GM12891 (cell line): ENCODE data around the gene STAC2.

Source experiments
- PAX5 ChIP-seq: IDR thresholded peaks from 2 replicates; pipeline ENCODE4 v1.6.1; 2011; ENCODE audit warnings: low read length, moderate library complexity, mild to moderate bottlenecking; ENCODE audit not compliant: insufficient read depth, severe bottlenecking
- POLR2A ChIP-seq: IDR thresholded peaks from 2 replicates; pipeline ENCODE4 v1.6.1; 2011; ENCODE audit warnings: low read depth, low read length, control low read depth
- POLR2AphosphoS5 ChIP-seq: IDR thresholded peaks from 2 replicates; pipeline ENCODE4 v1.6.1; 2011; ENCODE audit warnings: low read depth, low read length, control low read depth
- POU2F2 ChIP-seq: IDR thresholded peaks from 2 replicates; pipeline ENCODE4 v1.6.1; 2011; ENCODE audit warnings: low read depth, mild to moderate bottlenecking, control low read depth, low read length, moderate library complexity
- SPI1 ChIP-seq: IDR thresholded peaks from 2 replicates; pipeline ENCODE4 v1.6.1; 2011; ENCODE audit warnings: low read depth, low read length, control low read depth
- TAF1 ChIP-seq: IDR thresholded peaks from 2 replicates; pipeline ENCODE4 v1.6.1; 2011; ENCODE audit warnings: low read depth, low read length, control low read depth

DNA sequence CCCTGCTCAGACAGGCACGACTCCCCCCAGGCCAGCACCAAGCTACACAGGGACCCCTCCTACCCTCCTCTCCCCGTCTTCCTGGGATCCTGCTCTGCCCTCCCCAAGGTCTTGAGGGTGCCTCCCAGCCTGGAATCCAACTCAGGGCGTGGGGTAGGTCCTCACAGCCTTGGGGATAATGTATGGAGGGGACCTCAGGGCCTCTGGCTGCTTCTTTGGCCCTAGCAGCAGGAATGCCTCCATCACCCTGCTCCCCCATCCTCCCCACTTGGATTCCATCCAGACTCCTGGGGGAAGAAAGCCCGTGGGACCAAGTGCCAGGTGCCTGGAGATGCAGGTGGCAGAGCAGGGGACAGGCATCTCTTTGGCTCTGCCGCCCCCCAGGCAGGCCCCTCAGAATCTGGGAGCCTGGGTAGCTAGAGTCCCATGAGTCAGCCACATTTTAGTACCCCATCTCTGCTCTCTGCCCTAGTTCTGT lies 10.7 kb upstream of the STAC2 start:
- TF ChIP-seq TAF1 (no peak), POLR2A (no peak), POLR2AphosphoS5 (no peak), POU2F2 (no peak), SPI1 (no peak), PAX5 (no peak)
